GM19099 (cell line): ENCODE measurements around the gene PLEKHG4B.

Experiments
- POLR2A ChIP-seq: IDR thresholded peaks from 3 replicates; pipeline ENCODE4 v1.6.1; 2011; ENCODE audit warnings: low read depth; ENCODE audit not compliant: insufficient read length; ENCODE audit errors: extremely low read depth

PLEKHG4B gene

DNA sequence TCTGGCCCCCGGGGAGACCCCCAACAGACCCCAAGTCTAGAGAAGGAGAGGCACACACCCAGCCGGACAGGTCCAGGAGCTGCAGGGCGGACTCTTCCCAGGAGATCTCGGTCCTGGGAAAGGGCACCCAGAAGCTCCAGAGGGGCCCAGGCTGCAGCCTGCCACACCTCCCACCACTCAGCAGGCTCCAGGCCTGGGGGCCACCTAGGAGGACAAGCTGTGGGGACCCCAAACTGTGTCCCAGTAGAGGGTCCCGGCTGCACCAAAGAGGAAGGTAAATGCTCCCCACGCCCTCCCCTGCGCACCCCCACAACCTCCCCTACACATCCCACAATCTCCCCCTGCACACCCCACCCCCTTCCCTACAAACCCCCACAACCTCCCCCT lies 48.5 kb downstream of the PLEKHG4B start:
- no peak for TF ChIP-seq POLR2A

DNA sequence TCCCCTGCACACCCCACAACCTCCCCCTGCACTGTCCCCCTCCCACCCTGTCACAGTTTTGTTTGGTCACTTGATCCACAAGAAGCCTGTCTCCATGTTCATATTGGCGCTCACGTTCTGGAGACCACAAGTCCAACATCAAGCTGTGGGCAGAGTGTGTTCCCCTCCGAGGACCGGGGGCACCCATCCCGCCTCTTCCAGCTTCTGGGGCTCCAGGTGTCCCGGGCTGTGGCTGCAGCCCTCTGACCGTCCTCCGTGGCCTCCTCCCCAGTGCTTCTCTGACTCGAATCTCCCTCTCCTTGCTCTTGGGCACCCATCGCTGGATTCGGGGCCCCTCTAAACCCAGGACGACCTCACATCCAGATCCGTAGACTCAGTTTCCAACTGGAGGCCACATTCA lies 49.2 kb downstream of the PLEKHG4B start:
- TF ChIP-seq POLR2A: no peak

DNA sequence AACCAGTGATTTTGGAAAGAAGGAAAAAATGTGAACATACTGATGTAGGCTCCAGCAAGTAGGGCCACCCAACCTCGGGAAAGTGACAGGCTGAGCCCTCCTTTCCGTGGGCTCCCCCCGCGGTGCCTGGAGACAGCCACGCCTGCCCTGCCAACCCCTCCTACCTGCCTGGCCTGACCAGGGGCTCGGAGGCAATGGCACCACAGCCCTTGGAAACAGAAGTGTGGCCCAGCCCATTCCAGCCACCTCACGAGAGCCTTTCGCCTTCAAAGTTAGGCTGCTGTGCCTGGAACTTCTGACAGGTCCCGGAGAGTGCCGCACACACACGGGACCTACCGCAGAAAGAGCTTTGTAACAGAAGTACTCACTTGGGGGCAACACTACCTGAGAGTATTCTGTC lies 49.8 kb downstream of the PLEKHG4B start:
- no peak for TF ChIP-seq POLR2A

GRCh38 chr5:142246-142810 lies 50.4 kb downstream of the PLEKHG4B start:
- no peak for TF ChIP-seq POLR2A

DNA sequence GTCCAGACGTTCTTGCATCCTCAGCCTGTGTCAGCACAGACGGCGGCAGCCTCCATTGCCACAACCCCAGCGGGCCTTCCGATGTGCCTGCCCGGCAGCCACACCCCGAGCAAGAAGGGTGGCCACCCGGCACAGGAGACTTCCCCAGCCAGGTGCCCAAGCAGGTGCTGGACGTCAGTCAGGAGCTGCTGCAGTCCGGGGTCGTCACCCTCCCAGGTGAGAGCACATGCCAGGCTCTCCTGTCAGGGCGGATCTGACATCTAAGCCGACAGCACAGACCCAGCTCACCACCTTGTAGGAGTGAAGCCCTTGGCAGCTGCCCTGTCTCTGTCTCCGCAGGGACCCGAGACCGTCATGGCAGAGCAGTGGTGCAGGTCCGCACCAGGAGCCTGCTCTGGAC lies 51.1 kb downstream of the PLEKHG4B start:
- no peak for TF ChIP-seq POLR2A

- TF ChIP-seq POLR2A: no peak
These were observed 53.0 kb downstream of the PLEKHG4B start for GRCh38 chr5:144941-145340.

DNA sequence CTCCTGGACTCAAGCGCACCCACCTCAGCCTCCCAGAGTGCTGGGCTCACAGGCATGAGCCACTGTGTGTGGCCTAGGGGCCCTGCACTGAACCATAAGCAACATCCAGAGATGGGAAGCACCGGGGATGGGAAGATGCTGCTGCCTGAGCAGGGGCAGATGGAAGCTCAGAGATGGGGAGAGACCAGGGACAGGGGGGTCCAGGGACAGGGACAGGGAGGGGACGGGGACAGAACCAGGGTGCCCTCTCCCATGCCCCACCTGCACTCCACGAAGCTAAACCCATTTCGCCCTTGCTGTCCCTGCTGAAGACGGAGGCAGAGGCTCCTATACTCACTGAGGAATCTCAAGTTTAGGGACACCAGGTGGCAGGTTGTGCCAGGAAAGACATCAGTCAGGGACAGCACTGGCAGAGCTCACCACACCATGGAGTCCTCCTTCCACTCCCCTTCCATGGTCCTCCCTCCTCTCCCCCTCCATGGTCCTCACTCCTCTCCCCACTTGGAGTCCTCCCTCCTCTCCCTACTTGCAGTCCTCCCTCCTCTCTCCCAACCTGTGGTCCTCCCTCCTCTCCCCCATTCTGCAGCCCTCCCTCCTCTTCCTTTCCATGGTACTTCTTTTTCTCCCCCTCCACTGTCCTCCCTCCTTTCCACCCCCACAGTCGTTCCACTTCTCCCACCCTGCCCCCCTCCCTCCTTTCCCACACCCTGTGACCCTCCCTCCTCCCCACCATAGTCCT lies 53.8 kb downstream of the PLEKHG4B start:
- no peak for TF ChIP-seq POLR2A

DNA sequence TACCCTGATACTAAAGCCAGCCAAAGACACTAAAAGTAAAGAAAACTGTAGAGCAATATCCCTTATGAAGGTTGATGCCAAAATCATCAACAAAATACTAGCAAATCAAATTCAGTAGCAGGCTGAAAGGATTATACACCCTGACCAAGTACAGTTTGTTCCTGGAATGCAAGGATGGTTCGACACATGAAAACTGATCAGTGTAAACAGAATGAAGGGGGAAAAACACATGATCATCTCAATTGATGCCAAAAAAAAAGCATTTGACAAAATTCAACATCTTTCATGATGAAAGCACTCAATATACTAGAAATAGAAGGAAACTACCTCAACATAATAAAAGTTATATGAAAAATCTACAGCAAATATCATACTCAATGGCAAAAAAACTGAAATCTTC lies 55.8 kb downstream of the PLEKHG4B start:
- no peak for TF ChIP-seq POLR2A

GRCh38 chr5:149745-150485 lies 57.9 kb downstream of the PLEKHG4B start:
- TF ChIP-seq POLR2A: no peak

GRCh38 chr5:150746-151145 lies 58.8 kb downstream of the PLEKHG4B start:
- TF ChIP-seq POLR2A: no peak

DNA sequence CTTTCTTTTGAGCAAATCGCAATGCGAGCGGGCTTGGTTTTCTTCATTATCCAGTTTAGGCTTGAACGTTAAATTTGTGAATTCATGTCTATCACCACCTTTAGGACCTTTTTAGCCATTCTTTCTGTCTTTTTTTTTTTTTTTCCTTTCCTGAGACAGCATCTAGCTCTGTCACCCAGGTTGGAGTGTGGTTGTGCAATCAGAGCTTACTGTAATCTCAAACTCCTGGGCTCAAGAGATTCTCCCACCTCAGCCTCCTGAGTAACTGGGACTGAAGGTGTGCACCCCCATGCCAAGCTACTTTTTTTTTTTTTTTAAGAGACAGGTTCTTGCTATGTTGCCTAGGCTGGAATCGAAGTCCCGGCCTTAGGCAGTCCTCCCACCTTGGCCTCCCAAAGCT lies 60.1 kb downstream of the PLEKHG4B start:
- TF ChIP-seq POLR2A: no peak

GRCh38 chr5:153256-153655 lies 61.3 kb downstream of the PLEKHG4B start:
- no peak for TF ChIP-seq POLR2A

DNA sequence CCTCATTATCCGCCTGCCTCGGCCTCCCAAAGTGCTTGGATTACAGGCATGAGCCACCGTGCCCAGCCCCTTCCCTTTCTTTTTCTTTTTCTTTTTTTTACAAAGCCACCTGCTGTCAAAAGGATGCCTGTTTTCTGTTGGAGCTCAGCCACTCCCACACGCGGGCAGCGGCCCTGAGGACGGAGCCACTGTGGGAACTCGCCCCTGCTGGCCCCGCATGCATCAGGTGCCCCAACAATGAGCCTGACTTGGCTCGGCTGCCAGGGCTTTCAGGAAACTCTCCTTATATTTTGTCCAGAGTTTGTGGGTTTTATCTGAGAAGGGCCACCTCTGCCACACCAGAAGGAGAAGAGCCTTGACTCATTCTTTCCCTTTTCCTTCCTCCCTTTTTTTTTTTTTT lies 62.3 kb downstream of the PLEKHG4B start:
- TF ChIP-seq POLR2A: no peak

DNA sequence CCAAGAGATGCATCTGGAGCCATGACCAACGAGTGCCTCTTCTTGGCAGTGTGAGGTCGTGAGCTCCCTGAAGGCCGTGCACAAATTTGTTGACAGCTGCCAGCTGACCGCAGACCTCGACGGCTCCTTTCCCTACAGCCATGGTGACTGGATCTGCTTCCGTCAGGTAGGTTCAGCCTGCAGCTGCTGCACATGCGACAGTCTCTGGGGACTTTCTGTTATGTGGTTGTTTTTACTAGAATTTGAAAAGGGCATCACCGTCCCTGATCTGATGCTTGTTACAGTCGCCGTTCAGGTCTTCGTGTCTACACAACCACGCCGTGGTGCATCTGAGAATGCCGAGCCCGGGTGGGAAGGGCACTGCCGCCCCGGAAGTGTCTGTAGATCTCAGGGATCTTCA lies 62.9 kb downstream of the PLEKHG4B start:
- no peak for TF ChIP-seq POLR2A

GRCh38 chr5:155651-156410 lies 63.9 kb downstream of the PLEKHG4B start:
- no peak for TF ChIP-seq POLR2A
